Neural cell (in vitro differentiated cells): ENCODE data around the gene INPP5B.

Source experiments
- CTCF ChIP-seq: fragments of 450-650 bp; IDR thresholded peaks from 2 replicates; pipeline ENCODE4 v1.5.1; 2014; ENCODE audit warnings: antibody characterized with exemption, mild to moderate bottlenecking, moderate library complexity; ENCODE audit not compliant: poor library complexity, severe bottlenecking
- EP300 ChIP-seq: fragments of 450-650 bp; conservative IDR thresholded peaks from 2 replicates; pipeline ENCODE4 v1.6.1; 2014; ENCODE audit warnings: antibody characterized with exemption, mild to moderate bottlenecking, moderate library complexity; ENCODE audit not compliant: poor library complexity, severe bottlenecking
- EZH2 ChIP-seq: fragments of 200-600, 300-800 bp; shearing (Covaris generic), sonication (generic); IDR thresholded peaks from 2 replicates; pipeline ENCODE4 v1.6.1; 2014; ENCODE audit warnings: antibody characterized with exemption, low read length, borderline replicate concordance, mild to moderate bottlenecking; ENCODE audit not compliant: insufficient read depth, poor library complexity, severe bottlenecking
- MXI1 ChIP-seq: fragments of 450-650 bp; conservative IDR thresholded peaks from 2 replicates; pipeline ENCODE4 v1.6.1; 2014; ENCODE audit warnings: antibody characterized with exemption, mild to moderate bottlenecking; ENCODE audit not compliant: poor library complexity, severe bottlenecking
- POLR2AphosphoS5 ChIP-seq: IDR thresholded peaks from 2 replicates; pipeline ENCODE4 v1.6.1; 2012
- RAD21 ChIP-seq: fragments of 450-650 bp; conservative IDR thresholded peaks from 2 replicates; pipeline ENCODE4 v1.6.1; 2014; ENCODE audit warnings: antibody characterized with exemption, mild to moderate bottlenecking, moderate library complexity
- REST ChIP-seq: IDR thresholded peaks from 2 replicates; pipeline ENCODE4 v1.6.1; 2012; ENCODE audit warnings: borderline replicate concordance

- TF ChIP-seq CTCF (no peak), POLR2AphosphoS5 (no peak), MXI1 (no peak), EP300 (no peak), EZH2 (no peak), RAD21 (no peak), REST (no peak)
These were observed 18.4 kb upstream of the INPP5B start for GRCh38 chr1:37965301-37965700.
